ENCODE data around the gene CLPSL1.

The CLPSL1 gene

GRCh38 chr6:35829306-35829705, 48.5 kb downstream of the CLPSL1 start:
- FAIRE-seq = no peak
- DNase-seq (ENCODE audit: insufficient read length, low spot score) = no peak
- no peak for TF ChIP-seq CTCF (IDR thresholded peaks at IDR 0.05; ENCODE audit: insufficient read depth, missing control alignments)

GRCh38 chr6:35831257-35832007, 50.6 kb downstream of the CLPSL1 start:
- DNase-seq (ENCODE audit: insufficient read length, low spot score) (no peak), FAIRE-seq (no peak)
- no peak for TF ChIP-seq CTCF (IDR thresholded peaks at IDR 0.05; ENCODE audit: insufficient read depth, missing control alignments)

GRCh38 chr6:35833536-35833935, 52.7 kb downstream of the CLPSL1 start:
- FAIRE-seq (no peak), DNase-seq (ENCODE audit: insufficient read length, low spot score) (no peak)
- no peak for TF ChIP-seq CTCF (IDR thresholded peaks at IDR 0.05; ENCODE audit: insufficient read depth, missing control alignments)
